Head of caudate nucleus (tissue), 42 donors: ENCODE results near the gene ABCB10.
A peak's percentile ranks its signal among the peaks of the same experiment; 100 is the strongest.
"Not testable (repeated sequence)": the region's sequence is repeated elsewhere in the genome, so short reads cannot be mapped to it uniquely, and the experiment has no call there.

Source experiments
- DNase-seq, 42 donors: peaks; one replicate each; pipeline versions ENCODE4 v3.0.0 to v3.0.0-alpha.2; 2020 to 2021; ENCODE audit warnings: mixed read lengths in 7 of 42
- intact Hi-C: fragments of 100-400 bp; cut with DNase I; formaldehyde crosslinking; loops from one replicate; pipeline ENCODE4 v1.15.0; 2022

Gene ABCB10

DNA sequence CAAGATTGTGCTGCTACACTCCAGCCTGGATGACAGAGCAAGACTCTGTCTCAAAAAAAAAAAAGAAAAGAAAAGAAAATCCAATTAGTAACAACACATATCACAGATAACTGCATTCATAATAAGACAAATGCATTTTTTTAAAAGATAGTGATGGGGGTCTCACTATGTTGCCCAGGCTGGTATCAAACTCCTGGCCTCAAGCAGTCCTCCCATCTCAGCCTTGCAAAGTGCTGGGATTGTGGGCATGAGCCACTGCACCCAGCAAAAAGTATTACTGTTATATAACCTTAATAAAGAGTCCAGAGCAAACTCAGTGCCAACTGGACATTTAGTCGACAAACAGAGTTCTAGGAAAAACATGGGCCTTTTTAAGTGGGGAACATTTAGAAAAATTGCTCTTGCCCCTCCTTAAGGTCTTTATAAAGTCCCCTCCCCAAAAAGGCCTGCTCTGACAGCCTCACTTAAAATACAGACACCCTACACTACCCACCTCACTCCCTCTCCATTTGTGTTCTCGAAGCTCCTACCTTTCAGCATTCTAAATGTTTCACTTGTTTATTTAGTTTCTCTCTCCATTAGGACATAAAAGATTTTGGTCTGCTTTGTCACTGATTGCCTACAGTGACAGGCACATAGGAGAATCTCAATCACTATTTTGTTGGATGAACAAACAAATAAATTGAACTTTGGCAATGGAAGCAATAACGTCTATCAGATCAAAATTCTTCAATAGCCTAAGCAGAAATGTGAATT, 7.5 kb downstream of the ABCB10 start:
- intact Hi-C loops = no loop called here
- no peak for DNase-seq

GRCh38 chr1:229547542-229547941, 11.0 kb downstream of the ABCB10 start:
- intact Hi-C loops = no loop called here
- DNase-seq = peak in 2 of 42 donors; percentile 50 to 51

- intact Hi-C loops = no loop called here
- no peak for DNase-seq
These were observed 13.9 kb downstream of the ABCB10 start for GRCh38 chr1:229544587-229544986.

DNA sequence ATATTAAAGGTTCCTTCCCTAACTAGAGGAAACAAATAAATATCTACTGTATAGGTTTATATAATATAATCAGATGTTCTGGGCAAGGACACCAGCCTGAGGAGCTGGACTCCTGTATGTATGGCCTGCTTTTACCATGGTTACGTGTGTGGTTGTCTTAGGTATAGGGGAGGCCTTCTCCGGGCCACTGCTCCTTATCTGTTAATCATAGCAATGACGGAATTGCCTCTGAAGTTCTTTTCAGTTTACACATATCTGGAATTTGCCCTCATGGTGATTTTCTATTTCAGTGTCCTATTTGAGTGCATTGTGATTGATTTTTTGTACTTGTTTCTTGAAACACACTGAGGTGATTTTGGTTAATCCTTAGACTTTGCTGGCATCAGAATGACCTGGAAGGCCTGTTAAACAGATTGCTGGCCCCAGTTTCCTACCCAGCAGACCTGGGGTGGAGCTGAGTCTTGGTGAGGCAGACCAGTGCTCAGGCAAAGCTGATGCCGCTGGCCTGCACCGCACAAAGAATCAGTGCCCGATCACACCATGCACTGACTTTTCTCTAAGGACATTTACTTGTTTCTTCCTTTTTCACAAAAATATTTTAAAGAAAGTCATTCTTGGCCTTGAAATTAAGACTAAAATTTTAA, 18.5 kb downstream of the ABCB10 start:
- DNase-seq = peak in 1 of 42 donors; percentile 27

DNA sequence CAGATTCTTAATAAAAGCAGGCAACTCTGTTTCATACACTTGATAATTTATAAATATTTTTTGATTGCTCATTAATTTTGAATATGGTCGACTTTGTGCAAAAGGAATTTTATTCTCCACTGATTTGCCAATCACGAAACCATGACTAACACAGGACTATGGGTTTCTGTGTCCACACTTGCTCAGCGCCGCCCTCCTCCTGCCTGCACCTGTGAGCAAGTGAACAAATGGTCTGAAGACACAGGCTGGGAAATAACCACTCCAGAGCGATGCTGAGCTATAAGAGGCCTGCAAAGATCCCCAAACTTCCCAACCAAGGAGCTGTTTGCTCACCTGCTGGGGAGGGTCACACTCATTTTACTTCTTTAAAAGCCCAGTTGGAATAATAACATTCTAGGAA, 19.6 kb downstream of the ABCB10 start:
- intact Hi-C loops = no loop called here
- DNase-seq = no peak

More for the DNA sequence above, 18.5 kb downstream of the ABCB10 start:
- intact Hi-C loops = no loop called here

- intact Hi-C loops = no loop called here
- DNase-seq = peak in 1 of 42 donors; percentile 4
These were observed 20.6 kb downstream of the ABCB10 start for GRCh38 chr1:229537894-229538293.

DNA sequence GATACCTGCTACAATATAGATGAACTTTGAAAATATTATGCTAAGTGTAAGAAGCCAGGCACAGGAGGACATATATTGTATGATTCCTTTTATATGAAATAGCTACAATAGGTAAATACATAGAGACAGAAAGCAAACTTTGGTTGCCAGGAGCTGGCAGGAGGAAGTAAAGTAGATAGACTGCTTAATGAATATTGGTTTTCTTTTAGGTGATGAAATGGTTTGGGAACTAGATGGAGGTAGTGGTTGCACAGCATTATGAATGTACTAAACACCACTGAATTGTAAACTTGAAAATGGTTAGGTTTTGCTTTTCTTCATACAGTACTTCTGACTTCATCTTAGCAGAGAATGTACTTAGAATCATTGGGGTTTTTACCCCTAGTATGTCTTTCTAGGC, 21.5 kb downstream of the ABCB10 start:
- intact Hi-C loops = no loop called here
- DNase-seq = no peak

GRCh38 chr1:229535230-229535629, 23.3 kb downstream of the ABCB10 start:
- DNase-seq = no peak
- intact Hi-C loops = no loop called here

DNA sequence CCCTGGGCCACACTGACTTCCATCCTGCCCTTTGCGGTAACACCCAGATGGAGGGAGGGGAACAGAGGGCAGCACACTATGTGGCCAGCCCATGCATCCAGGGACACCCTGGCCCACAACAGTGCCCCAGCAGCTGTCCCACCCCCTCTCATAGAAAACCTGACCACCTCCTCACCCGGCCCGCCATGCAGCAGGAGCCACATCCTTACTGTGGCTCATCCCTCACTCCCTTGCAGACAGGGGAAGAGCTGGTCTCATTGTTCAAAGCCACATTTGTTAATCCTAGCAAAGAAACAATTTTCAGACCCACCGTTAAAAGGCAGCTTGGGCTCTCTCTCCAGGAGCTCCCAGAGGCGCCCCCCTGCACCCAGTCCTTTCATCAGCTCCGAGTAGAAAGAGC, 27.2 kb downstream of the ABCB10 start:
- peak in 1 of 42 donors; percentile 13 for DNase-seq
- intact Hi-C loops = no loop called here

GRCh38 chr1:229529639-229530038, 28.9 kb downstream of the ABCB10 start:
- intact Hi-C loops = no loop called here
- DNase-seq = peak in 1 of 42 donors; percentile 8

DNA sequence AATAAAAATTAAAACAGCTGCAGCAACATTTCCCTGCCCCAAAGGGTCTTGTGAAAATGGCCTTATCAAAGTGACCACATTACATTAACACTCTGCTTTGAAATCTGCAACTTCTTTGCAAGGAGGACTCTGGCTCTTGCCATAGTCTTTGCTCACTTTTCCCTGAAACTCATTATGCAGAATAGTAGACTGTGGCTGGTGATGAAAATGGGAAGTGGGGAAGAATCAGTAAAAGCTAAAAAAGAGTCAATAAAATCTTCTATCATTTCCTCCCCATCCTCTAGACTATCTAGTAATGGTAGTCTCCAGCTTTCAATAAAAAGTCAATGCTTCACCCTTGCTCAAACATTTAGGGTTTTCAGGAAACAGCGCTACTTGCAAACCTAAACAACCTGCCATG, 31.8 kb downstream of the ABCB10 start:
- no peak for DNase-seq
- intact Hi-C loops = no loop called here

DNA sequence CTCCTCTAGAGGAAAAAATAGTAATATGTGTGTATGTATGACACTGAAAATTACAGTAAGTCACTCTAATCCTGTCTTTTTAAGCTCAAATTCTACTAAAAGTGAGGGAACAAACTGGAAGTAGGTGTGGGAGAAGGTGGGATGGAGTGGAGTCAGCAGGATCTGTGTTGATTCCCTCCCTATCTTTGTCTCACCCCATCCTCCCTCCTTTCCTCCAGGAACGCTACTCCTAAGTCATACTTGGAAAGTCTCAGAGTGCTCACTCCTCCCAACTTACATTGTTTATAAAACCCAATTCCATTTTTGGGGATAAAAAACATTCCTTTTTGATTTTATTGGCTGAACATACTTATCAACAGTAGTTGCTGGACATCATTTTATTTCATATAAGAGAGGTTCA, 35.5 kb downstream of the ABCB10 start:
- intact Hi-C loops = no loop called here
- DNase-seq = peak in 11 of 42 donors; percentile 11 to 67 (median 41)

DNA sequence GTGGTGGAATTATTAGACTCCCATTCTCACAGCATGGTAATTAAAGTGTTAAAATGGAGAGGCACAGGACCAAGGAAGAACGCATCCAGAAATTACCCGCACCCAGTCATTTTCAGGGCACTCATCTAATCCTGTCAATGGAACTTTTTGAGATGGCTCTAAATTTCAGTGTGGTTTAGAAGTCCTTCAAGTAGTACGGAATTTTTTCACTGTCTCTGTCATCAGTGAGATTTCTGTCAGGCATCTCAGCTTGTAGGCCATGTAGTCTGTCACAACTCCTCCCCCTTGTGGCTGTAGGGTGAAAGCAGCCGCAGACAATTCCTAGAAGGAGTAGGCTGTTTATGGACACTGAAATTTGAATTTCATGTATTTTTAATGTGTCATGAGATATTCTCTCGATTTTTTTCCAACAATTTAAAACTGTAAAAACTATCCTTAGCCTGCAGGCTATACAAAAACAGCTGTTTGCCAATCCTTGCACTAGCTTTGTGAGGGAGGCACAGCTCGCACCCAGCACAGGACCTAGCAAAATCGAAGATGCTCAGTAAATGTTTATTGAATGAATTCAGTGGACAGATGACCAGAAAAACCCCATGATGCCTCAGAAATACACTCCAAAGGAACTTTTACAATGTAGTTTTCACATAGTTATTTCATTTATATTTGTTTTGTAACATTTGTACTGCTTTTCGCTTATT, 43.8 kb downstream of the ABCB10 start:
- intact Hi-C loops = no loop called here
- DNase-seq = peak; percentile 31 to 90 (median 78)

GRCh38 chr1:229511625-229512024, 46.9 kb downstream of the ABCB10 start:
- intact Hi-C loops, DNase-seq: not testable (repeated sequence)

DNA sequence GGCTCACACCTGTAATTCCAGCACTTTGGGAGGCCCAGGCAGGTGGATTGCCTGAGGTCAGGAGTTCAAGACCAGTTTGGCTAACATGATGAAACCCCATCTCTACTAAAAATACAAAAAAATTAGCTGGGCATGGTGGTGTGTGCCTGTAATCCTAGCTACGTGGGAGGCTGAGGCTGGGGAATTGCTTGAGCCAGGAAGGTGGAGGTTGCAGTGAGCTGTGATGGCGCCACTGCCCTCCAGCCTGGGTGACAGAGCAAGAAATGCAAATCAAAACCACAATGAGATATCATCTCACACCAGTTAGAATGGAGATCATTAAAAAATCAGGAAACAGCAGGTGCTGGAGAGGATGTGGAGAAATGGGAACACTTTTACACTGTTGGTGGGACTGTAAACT, 47.3 kb downstream of the ABCB10 start:
- DNase-seq, intact Hi-C loops: not testable (repeated sequence)

DNA sequence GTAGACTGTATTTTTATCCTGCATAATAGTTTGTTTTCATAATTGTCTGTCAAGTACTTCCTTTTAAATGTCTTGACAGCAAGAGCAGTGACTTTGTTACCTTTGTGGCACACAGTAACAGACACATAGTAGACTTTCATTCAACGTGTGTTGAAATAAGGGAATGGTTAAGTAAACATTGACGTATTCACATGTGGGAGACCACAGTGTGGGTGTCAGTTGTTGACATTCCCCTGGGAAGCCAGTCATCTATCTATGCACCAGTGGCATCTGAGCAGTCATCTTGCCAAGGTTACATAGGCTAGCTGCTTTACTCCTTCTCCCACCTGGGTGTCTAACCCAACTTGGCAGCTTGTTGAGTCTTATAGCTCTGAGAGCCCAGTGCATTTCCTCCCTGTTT, 48.9 kb downstream of the ABCB10 start:
- no peak for DNase-seq
- intact Hi-C loops = no loop called here

DNA sequence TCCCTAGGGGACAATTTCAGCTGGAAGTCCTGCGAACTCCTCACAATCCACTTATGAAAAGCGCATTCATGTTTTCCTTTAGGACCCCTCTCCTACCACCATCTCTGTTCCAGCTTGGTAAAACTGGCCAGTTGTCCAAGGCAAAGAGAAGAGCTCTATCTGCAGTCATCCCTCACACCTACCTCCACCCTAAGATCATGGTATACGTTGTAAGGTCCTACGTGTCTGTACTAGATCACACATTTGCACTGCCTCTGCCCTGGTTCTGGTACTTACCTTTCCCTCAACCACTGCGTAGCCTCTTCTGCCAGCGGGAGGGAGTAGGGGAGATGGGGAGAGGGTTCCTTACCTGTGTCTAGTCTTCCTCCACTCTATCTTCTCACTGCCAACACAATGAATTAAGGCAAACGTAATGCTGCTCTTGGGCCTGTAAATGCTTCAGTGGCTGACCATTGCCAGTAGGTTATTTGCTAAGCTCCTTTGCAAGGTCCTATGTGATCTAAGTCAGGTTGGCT, 49.6 kb downstream of the ABCB10 start:
- intact Hi-C loops = no loop called here

GRCh38 chr1:229507951-229508822, 50.3 kb downstream of the ABCB10 start, which contains the start of gene NUP133:
NUP133 (minus strand) TSS chr1:229508341; CDS start chr1:229508249, 92 bp downstream.
- intact Hi-C loops = no loop called here
- DNase-seq = peak; percentile 96 to 100 (median 99)

More for the DNA sequence above, 49.6 kb downstream of the ABCB10 start:
- DNase-seq = no peak

GRCh38 chr1:229507502-229507901, 51.0 kb downstream of the ABCB10 start:
- intact Hi-C loops = no loop called here
- DNase-seq = no peak
